Trophoblast cell (in vitro differentiated cells and primary cell): Measurements from ENCODE around the gene NUFIP1.

ENCODE experiments used
- DNase-seq, 2 donors: peaks; one replicate each; pipeline ENCODE4 v3.0.0-alpha.2; 2016
- H2AFZ ChIP-seq: 2 replicates; pipeline ENCODE4 v1.6.1; 2013; ENCODE audit warnings: low read length, moderate library complexity, mild to moderate bottlenecking; ENCODE audit not compliant: insufficient read depth, poor library complexity
- H2AK5ac ChIP-seq: 2 replicates; pipeline ENCODE4 v1.6.1; 2013; ENCODE audit warnings: mild to moderate bottlenecking, low read length
- H2BK120ac ChIP-seq: 2 replicates; pipeline ENCODE4 v1.6.1; 2013; ENCODE audit warnings: low read length, mild to moderate bottlenecking, moderate library complexity; ENCODE audit not compliant: insufficient read depth, poor library complexity
- H2BK12ac ChIP-seq: 2 replicates; pipeline ENCODE4 v1.6.1; 2013; ENCODE audit warnings: mild to moderate bottlenecking, low read length, moderate library complexity
- H2BK5ac ChIP-seq: 2 replicates; pipeline ENCODE4 v1.6.1; 2013; ENCODE audit warnings: low read length, low read depth, moderate library complexity, mild to moderate bottlenecking; ENCODE audit not compliant: poor library complexity
- H3K14ac ChIP-seq: 2 replicates; pipeline ENCODE4 v1.6.1; 2013; ENCODE audit warnings: mild to moderate bottlenecking, low read length
- H3K18ac ChIP-seq: 2 replicates; pipeline ENCODE4 v1.6.1; 2013; ENCODE audit warnings: mild to moderate bottlenecking, low read length
- H3K23ac ChIP-seq: 2 replicates; pipeline ENCODE4 v1.6.1; 2013; ENCODE audit warnings: low read length
- H3K27ac ChIP-seq: 2 replicates; pipeline ENCODE4 v1.5.1; 2013; ENCODE audit warnings: low read depth, mild to moderate bottlenecking, inconsistent platforms, low read length, moderate library complexity
- H3K27me3 ChIP-seq: 2 replicates; pipeline ENCODE4 v1.6.1; 2013; ENCODE audit warnings: inconsistent platforms, mild to moderate bottlenecking, low read length, moderate library complexity; ENCODE audit not compliant: insufficient read depth
- H3K36me3 ChIP-seq, 2 experiments: 1 replicate in 1 of 2; 2 replicates in 1 of 2; pipeline ENCODE4 v1.6.1; 2013; ENCODE audit warnings: low read length in 2 of 2, mild to moderate bottlenecking in 2 of 2, moderate library complexity in 1 of 2; ENCODE audit not compliant: insufficient read depth in 2 of 2, control insufficient read depth in 1 of 2
- H3K4ac ChIP-seq: 2 replicates; pipeline ENCODE4 v1.6.1; 2013; ENCODE audit warnings: low read depth, mild to moderate bottlenecking, low read length, moderate library complexity
- H3K4me1 ChIP-seq, 2 experiments: 1 replicate in 1 of 2; 2 replicates in 1 of 2; pipeline ENCODE4 v1.6.1; 2013; ENCODE audit warnings: low read length in 2 of 2, mild to moderate bottlenecking in 2 of 2, moderate library complexity in 1 of 2; ENCODE audit not compliant: insufficient read depth in 2 of 2, control insufficient read depth in 1 of 2
- H3K4me2 ChIP-seq: 2 replicates; pipeline ENCODE4 v1.6.1; 2013; ENCODE audit warnings: inconsistent platforms, mild to moderate bottlenecking, low read length, moderate library complexity
- H3K4me3 ChIP-seq: 2 replicates; pipeline ENCODE4 v1.5.1; 2013; ENCODE audit warnings: mild to moderate bottlenecking, low read depth, low read length, inconsistent platforms
- H3K79me1 ChIP-seq: one replicate; pipeline ENCODE4 v1.6.1; 2013; ENCODE audit warnings: low read length
- H3K79me2 ChIP-seq: 2 replicates; pipeline ENCODE4 v1.6.1; 2013; ENCODE audit warnings: low read length, mild to moderate bottlenecking; ENCODE audit not compliant: control insufficient read depth, insufficient read depth, poor library complexity
- H3K9ac ChIP-seq: 2 replicates; pipeline ENCODE4 v1.6.1; 2013; ENCODE audit warnings: mild to moderate bottlenecking, low read length
- H3K9me3 ChIP-seq: 2 replicates; pipeline ENCODE4 v1.6.1; 2013; ENCODE audit warnings: low read depth, mild to moderate bottlenecking, control low read depth, inconsistent platforms, low read length; ENCODE audit not compliant: insufficient read depth
- H4K12ac ChIP-seq: 2 replicates; pipeline ENCODE4 v1.6.1; 2013; ENCODE audit warnings: low read depth, mild to moderate bottlenecking, low read length, moderate library complexity
- H4K8ac ChIP-seq: 2 replicates; pipeline ENCODE4 v1.6.1; 2013; ENCODE audit warnings: low read depth, mild to moderate bottlenecking, low read length, moderate library complexity
- H4K91ac ChIP-seq: one replicate; pipeline ENCODE4 v1.6.1; 2013; ENCODE audit warnings: low read depth, mild to moderate bottlenecking, low read length, moderate library complexity
- WGBS: extraction: QIAGEN DNeasy Blood & Tissue Kit; methylation state at CpG from one replicate; pipeline ENCODE4 v1.1.7; 2013; ENCODE audit warnings: missing lambda C conversion rate; ENCODE audit not compliant: insufficient read length, insufficient coverage; ENCODE audit errors: extremely low coverage; 5-methylcytosine and 5-hydroxymethylcytosine counted together

The NUFIP1 gene

DNA sequence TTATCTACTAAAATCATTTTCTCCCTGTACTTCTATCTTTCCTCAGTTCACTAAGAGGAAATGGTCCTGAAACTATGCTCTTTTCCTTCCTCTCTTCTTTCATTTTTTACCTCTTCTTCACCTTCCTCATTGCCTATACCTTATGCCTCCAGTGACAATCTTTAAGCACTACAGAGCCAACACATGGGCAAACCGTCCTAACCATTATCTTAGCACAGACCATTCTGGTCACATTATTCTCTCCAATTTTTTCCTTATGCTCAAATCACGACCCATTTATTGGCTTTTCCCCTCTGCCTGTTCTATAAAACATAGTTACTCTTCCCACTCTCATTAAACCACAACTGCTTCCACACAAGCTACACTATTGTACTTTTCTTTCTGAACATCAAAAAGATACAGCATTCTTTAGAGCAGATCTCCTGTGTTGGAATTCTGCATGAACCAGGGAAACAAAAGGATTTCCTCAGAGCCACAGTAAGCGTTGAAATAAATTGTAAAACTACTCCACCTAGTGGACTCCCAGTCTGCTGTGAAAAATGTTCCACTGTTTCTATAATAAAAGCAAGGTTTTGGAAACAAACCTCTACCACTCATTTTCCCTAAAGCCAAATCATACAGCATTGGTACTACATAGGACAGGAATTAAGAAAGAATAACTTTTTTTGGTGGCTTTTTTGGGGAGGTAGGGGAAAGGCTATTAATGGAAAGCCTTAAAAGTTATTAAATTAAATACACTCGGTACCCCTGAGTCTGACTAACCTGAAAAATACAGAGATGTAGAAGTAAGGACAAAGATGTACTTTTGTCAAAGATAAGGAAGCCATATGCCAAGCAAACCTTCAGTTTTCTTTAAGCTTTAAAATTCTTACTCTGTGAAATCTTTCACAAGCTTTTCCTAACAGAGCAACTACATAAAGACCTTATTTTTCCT, 19.5 kb downstream of the NUFIP1 start:
- no peak overlapping the region for H3K27ac ChIP-seq
- no peak overlapping the region for H3K4me3 ChIP-seq
- H3K23ac ChIP-seq, result no peak overlapping the region
- H3K9ac ChIP-seq, result no peak overlapping the region
- no peak overlapping the region for H4K91ac ChIP-seq
- H3K36me3 ChIP-seq, result peaks cover 5 to 13% of the 10 kb centered on the region in 2 experiments
- WGBS, result no CpG with 5 or more reads among the region's 4 CpGs
- no peak overlapping the region for H4K8ac ChIP-seq
- no peaks in the 10 kb centered on the region for H3K79me2 ChIP-seq
- H3K9me3 ChIP-seq, result no peaks in the 10 kb centered on the region
- H3K4me1 ChIP-seq, result no peaks in the 10 kb centered on the region
- H3K27me3 ChIP-seq, result no peaks in the 10 kb centered on the region
- H3K4me2 ChIP-seq, result no peak overlapping the region
- H2AK5ac ChIP-seq, result no peak overlapping the region
- no peaks in the 10 kb centered on the region for H3K79me1 ChIP-seq
- no peak overlapping the region for H3K18ac ChIP-seq
- peak; percentile 21 to 86 for DNase-seq
- H2AFZ ChIP-seq, result no peak overlapping the region
- no peak overlapping the region for H2BK120ac ChIP-seq
- H3K4ac ChIP-seq, result no peak overlapping the region
- H4K12ac ChIP-seq, result peak overlapping the region; percentile 18
- H2BK12ac ChIP-seq, result no peak overlapping the region
- H3K14ac ChIP-seq, result no peak overlapping the region
- no peak overlapping the region for H2BK5ac ChIP-seq

DNA sequence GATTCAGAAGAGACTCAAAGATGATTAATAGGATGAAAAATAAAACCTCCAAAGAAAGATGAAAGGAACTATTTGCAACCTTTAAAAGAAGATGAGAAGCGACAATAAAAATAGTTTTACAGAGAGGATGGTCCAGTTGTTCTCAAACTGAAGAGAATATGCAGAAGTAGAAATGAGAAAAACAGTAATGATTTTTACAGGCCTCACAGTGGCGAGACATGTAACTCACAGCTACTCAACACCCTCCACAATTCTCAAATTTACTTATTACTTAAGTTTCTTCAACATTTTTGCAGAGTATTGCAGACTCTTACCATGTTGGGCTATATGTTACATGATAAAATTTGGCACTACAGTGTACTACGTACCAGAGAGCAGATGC, 20.8 kb downstream of the NUFIP1 start:
- no peak for DNase-seq

GRCh38 chr13:44967704-44968433, 21.4 kb downstream of the NUFIP1 start:
- H3K4ac ChIP-seq, result no peak overlapping the region
- H2BK120ac ChIP-seq, result no peak overlapping the region
- H3K9me3 ChIP-seq, result no peaks in the 10 kb centered on the region
- H3K36me3 ChIP-seq, result peaks cover 5 to 10% of the 10 kb centered on the region in 2 experiments
- H3K79me2 ChIP-seq, result no peaks in the 10 kb centered on the region
- no peak overlapping the region for H3K23ac ChIP-seq
- no CpG with 5 or more reads among the region's 3 CpGs for WGBS
- H3K27ac ChIP-seq, result no peak overlapping the region
- no peak overlapping the region for H2AFZ ChIP-seq
- H3K4me1 ChIP-seq, result no peaks in the 10 kb centered on the region
- no peak overlapping the region for H3K14ac ChIP-seq
- H3K27me3 ChIP-seq, result no peaks in the 10 kb centered on the region
- no peak overlapping the region for H3K4me2 ChIP-seq
- no peak overlapping the region for H4K12ac ChIP-seq
- H3K79me1 ChIP-seq, result no peaks in the 10 kb centered on the region
- no peak overlapping the region for H3K18ac ChIP-seq
- H2BK12ac ChIP-seq, result no peak overlapping the region
- H2BK5ac ChIP-seq, result no peak overlapping the region
- no peak overlapping the region for H3K9ac ChIP-seq
- no peak for DNase-seq
- no peak overlapping the region for H2AK5ac ChIP-seq
- H4K91ac ChIP-seq, result no peak overlapping the region
- no peak overlapping the region for H3K4me3 ChIP-seq
- no peak overlapping the region for H4K8ac ChIP-seq

More for the DNA sequence above, 20.8 kb downstream of the NUFIP1 start:
- no peaks in the 10 kb centered on the region for H3K79me2 ChIP-seq
- H2BK5ac ChIP-seq, result no peak overlapping the region
- H4K12ac ChIP-seq, result no peak overlapping the region
- no peak overlapping the region for H2AFZ ChIP-seq
- H4K8ac ChIP-seq, result no peak overlapping the region
- no peaks in the 10 kb centered on the region for H3K9me3 ChIP-seq
- H3K14ac ChIP-seq, result no peak overlapping the region
- no peak overlapping the region for H3K9ac ChIP-seq
- no CpG with 5 or more reads among the region's 3 CpGs for WGBS
- H3K27me3 ChIP-seq, result no peaks in the 10 kb centered on the region
- no peak overlapping the region for H3K4ac ChIP-seq
- H3K23ac ChIP-seq, result no peak overlapping the region
- no peak overlapping the region for H3K4me2 ChIP-seq
- H4K91ac ChIP-seq, result no peak overlapping the region
- peaks cover 5 to 10% of the 10 kb centered on the region in 2 experiments for H3K36me3 ChIP-seq
- H2BK120ac ChIP-seq, result no peak overlapping the region
- no peaks in the 10 kb centered on the region for H3K79me1 ChIP-seq
- H3K4me3 ChIP-seq, result no peak overlapping the region
- H3K27ac ChIP-seq, result no peak overlapping the region
- H2AK5ac ChIP-seq, result no peak overlapping the region
- H3K4me1 ChIP-seq, result no peaks in the 10 kb centered on the region
- H2BK12ac ChIP-seq, result no peak overlapping the region
- no peak overlapping the region for H3K18ac ChIP-seq

GRCh38 chr13:44961997-44962396, 27.3 kb downstream of the NUFIP1 start:
- Histone ChIP-seq H2AFZ (no peak overlapping the region), H3K36me3 (peaks cover 4 to 16% of the 10 kb centered on the region in 2 experiments), H4K12ac (no peak overlapping the region), H3K79me2 (no peaks in the 10 kb centered on the region), H2BK12ac (no peak overlapping the region), H2AK5ac (no peak overlapping the region), H3K4me1 (no peaks in the 10 kb centered on the region), H3K9me3 (no peaks in the 10 kb centered on the region), H3K79me1 (no peaks in the 10 kb centered on the region), H3K4ac (no peak overlapping the region), H3K18ac (no peak overlapping the region), H4K8ac (no peak overlapping the region), H2BK5ac (no peak overlapping the region), H3K14ac (no peak overlapping the region), H3K27ac (no peak overlapping the region), H2BK120ac (no peak overlapping the region), H3K9ac (no peak overlapping the region), H4K91ac (no peak overlapping the region), H3K23ac (no peak overlapping the region), H3K27me3 (no peaks in the 10 kb centered on the region), H3K4me3 (no peak overlapping the region), H3K4me2 (no peak overlapping the region)
- no CpG with 5 or more reads among the region's 2 CpGs for WGBS
- no peak for DNase-seq
